Adipose tissue (tissue), 3 donors: ENCODE data around the gene WNT7B. TPM values are rescaled to one million over a fixed set of nuclear protein-coding genes. Genes with fewer than 3 reads are reported as not detected.

Source experiments
- H3K27ac ChIP-seq: one replicate; pipeline ENCODE4 v1.5.1; 2013; ENCODE audit warnings: low read depth, low read length
- WGBS, 3 donors: extraction: QIAGEN DNeasy Blood & Tissue Kit; methylation state at CpG; one replicate each; pipeline ENCODE4 v1.1.7; 2013; 5-methylcytosine and 5-hydroxymethylcytosine counted together
- polyA plus RNA-seq, 3 donors: library from polyadenylated mRNA; stranded (reverse); fragments of 200-250 nt; gene quantifications; one replicate each; pipeline ENCODE4 v1.2.3, GENCODE V29; 2013
- donor health status: healthy with polysubstance abuse.
- donor health status: Bipolar disorder and iron deficiency.
- donor health status: healthy.

Gene WNT7B
- polyA plus RNA-seq, 3 donors, result 0.25 TPM; not detected in 2

DNA sequence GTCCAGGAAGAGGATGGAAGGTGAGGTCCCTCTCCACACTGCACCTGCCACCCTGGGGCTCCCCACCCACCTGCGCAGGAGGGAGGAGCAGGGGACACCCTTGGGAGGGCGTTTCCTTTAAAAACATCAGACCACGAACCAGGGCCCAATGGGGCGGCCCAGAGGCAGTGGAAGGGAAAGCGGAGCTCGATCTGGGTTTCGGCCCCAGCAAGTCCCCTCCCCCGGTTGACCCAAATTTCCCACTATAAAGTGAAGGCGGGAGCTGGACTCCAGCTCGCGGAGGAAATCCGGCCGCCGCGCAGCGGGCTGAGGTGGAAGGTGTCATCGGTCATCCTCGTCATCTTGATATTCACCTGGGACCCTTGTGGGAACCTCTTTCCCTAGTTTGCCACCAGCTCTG, 99.3 kb downstream of the WNT7B start:
- 57 to 70% (median 63%) methylated on average over 17 to 18 of the region's 18 CpGs for WGBS, 3 donors

GRCh38 chr22:45877036-45877380, 100.0 kb downstream of the WNT7B start:
- WGBS, 3 donors, result 84 to 88% (median 84%) methylated on average over 3 of the region's 3 CpGs
- H3K27ac ChIP-seq, result no peak overlapping the region

More for the DNA sequence above, 99.3 kb downstream of the WNT7B start:
- H3K27ac ChIP-seq, result no peak overlapping the region

- 88 to 90% (median 90%) methylated on average over 25 to 26 of the region's 26 CpGs for WGBS, 3 donors
- no peak overlapping the region for H3K27ac ChIP-seq
Measured at GRCh38 chr22:45876136-45877035, 100.6 kb downstream of the WNT7B start.

DNA sequence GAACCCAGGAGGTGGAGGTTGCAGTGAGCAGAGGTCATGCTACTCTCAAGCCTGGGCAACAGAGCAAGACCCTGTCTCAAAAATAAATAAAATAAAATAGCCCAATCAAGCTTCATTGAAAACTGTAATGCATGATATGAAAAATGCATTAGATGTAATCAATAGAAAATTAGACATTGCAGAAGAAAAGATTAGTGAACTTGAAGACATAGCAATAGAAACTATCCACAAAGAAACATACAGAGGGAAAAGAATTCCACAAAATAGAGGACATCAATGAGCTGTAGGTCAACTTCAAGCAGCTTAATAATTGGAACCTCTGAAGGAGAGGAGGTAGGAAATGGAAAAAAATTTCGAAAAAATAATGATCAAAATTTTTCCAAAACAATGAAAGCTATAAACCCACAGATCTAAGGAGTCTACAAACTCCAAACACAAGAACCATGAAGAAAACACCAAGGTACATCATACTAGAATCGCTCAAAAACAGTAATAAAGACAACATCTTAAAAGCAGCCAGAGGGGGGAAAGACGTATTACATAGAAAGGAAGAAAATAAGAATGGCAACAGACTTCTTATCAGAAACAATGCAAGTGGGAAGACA, 104.2 kb downstream of the WNT7B start:
- WGBS, 3 donors, result 90 to 96% (median 95%) methylated on average over 3 of the region's 3 CpGs
- H3K27ac ChIP-seq, result no peak overlapping the region

GRCh38 chr22:45871721-45872120, 105.2 kb downstream of the WNT7B start:
- WGBS, 3 donors, result 94 to 98% (median 98%) methylated on average over 6 of the region's 6 CpGs
- H3K27ac ChIP-seq, result no peak overlapping the region

Other genes with a start within 250 kb of the WNT7B start
- gene PPARA, start 173.4 kb upstream of the WNT7B start, polyA plus RNA-seq, result 10 to 100 TPM in 1 of 3 donors, 1 to 10 TPM in 2; 7.2 to 15.4 (median 8.2) TPM